ENCODE results near the gene RAD51B. TPM values are rescaled to one million over a fixed set of nuclear protein-coding genes. Genes with fewer than 3 reads are reported as not detected.
A peak's percentile ranks its signal among the peaks of the same experiment; 100 is the strongest.

Gene RAD51B
- total and polyA plus RNA-seq, 2 of the 13 experiments (the other 11 are each of a cell fraction or from before 2014, with no cell fraction given), result 7.0 to 9.5 TPM

GRCh38 chr14:68561531-68562007, 742.0 kb downstream of the RAD51B start (continued):
- TF ChIP-seq CSRNP1 (CRISPR knock-in tag; IDR thresholded peaks at IDR 0.05), result 0 out of 2 replicates have a peak, but pooled peaks have one; percentile 34
- peak; percentile 54 for TF ChIP-seq FOXA3 (CRISPR knock-in tag; IDR thresholded peaks at IDR 0.05)
- TF ChIP-seq, protein P1, sequence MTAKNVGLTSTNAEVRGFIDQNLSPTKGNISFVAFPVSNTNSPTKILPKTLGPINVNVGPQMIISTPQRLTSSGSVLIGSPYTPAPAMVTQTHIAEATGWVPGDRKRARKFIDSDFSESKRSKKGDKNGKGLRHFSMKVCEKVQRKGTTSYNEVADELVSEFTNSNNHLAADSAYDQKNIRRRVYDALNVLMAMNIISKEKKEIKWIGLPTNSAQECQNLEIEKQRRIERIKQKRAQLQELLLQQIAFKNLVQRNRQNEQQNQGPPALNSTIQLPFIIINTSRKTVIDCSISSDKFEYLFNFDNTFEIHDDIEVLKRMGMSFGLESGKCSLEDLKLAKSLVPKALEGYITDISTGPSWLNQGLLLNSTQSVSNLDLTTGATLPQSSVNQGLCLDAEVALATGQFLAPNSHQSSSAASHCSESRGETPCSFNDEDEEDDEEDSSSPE (CRISPR knock-in tag; IDR thresholded peaks at IDR 0.05), result peak; percentile 20; the same call in 1 of the 2 replicates
- TF ChIP-seq ZNF331 (CRISPR knock-in tag; IDR thresholded peaks at IDR 0.05), result 0 out of 2 replicates have a peak, but pooled peaks have one; percentile 26
- TF ChIP-seq NFIB (CRISPR knock-in tag; IDR thresholded peaks at IDR 0.05; ENCODE audit: borderline replicate concordance), result no peak
- TF ChIP-seq DMAP1 (CRISPR knock-in tag; IDR thresholded peaks at IDR 0.05), result peak; percentile 61
- TF ChIP-seq, protein P2, sequence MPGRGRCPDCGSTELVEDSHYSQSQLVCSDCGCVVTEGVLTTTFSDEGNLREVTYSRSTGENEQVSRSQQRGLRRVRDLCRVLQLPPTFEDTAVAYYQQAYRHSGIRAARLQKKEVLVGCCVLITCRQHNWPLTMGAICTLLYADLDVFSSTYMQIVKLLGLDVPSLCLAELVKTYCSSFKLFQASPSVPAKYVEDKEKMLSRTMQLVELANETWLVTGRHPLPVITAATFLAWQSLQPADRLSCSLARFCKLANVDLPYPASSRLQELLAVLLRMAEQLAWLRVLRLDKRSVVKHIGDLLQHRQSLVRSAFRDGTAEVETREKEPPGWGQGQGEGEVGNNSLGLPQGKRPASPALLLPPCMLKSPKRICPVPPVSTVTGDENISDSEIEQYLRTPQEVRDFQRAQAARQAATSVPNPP (CRISPR knock-in tag; IDR thresholded peaks at IDR 0.05), result no peak
- peak; percentile 24; the same call in 1 of the 2 replicates for TF ChIP-seq ZFX (CRISPR knock-in tag; IDR thresholded peaks at IDR 0.05; ENCODE audit: low read depth)
- TF ChIP-seq, protein P3, sequence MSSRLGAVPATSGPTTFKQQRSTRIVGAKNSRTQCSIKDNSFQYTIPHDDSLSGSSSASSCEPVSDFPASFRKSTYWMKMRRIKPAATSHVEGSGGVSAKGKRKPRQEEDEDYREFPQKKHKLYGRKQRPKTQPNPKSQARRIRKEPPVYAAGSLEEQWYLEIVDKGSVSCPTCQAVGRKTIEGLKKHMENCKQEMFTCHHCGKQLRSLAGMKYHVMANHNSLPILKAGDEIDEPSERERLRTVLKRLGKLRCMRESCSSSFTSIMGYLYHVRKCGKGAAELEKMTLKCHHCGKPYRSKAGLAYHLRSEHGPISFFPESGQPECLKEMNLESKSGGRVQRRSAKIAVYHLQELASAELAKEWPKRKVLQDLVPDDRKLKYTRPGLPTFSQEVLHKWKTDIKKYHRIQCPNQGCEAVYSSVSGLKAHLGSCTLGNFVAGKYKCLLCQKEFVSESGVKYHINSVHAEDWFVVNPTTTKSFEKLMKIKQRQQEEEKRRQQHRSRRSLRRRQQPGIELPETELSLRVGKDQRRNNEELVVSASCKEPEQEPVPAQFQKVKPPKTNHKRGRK (CRISPR knock-in tag; IDR thresholded peaks at IDR 0.05), result no peak
- TF ChIP-seq NFKB2 (CRISPR knock-in tag; IDR thresholded peaks at IDR 0.05; ENCODE audit: borderline replicate concordance), result no peak
- TF ChIP-seq RFXANK (CRISPR knock-in tag; IDR thresholded peaks at IDR 0.05), result no peak
- no peak for TF ChIP-seq MEIS1 (CRISPR knock-in tag; IDR thresholded peaks at IDR 0.05; ENCODE audit: borderline replicate concordance)
- no peak for TF ChIP-seq NFKBIZ (CRISPR knock-in tag; IDR thresholded peaks at IDR 0.05)
- TF ChIP-seq NPAS2 (CRISPR knock-in tag; IDR thresholded peaks at IDR 0.05; ENCODE audit: borderline replicate concordance), result no peak
- no peak for TF ChIP-seq PLSCR1 (CRISPR knock-in tag; IDR thresholded peaks at IDR 0.05; ENCODE audit: borderline replicate concordance)
- 0 out of 2 replicates have a peak, but pooled peaks have one; percentile 18 for TF ChIP-seq FOXK1 (CRISPR knock-in tag; IDR thresholded peaks at IDR 0.05; ENCODE audit: borderline replicate concordance, low read depth)
- TF ChIP-seq DZIP1 (CRISPR knock-in tag; IDR thresholded peaks at IDR 0.05), result peak; percentile 67; the same call in 1 of the 2 replicates
- peak; percentile 74; the same call in 1 of the 2 replicates for TF ChIP-seq FOXO1 (CRISPR knock-in tag; IDR thresholded peaks at IDR 0.05)
- TF ChIP-seq, protein P4, sequence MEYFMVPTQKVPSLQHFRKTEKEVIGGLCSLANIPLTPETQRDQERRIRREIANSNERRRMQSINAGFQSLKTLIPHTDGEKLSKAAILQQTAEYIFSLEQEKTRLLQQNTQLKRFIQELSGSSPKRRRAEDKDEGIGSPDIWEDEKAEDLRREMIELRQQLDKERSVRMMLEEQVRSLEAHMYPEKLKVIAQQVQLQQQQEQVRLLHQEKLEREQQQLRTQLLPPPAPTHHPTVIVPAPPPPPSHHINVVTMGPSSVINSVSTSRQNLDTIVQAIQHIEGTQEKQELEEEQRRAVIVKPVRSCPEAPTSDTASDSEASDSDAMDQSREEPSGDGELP (IDR thresholded peaks at IDR 0.05; ENCODE audit: borderline replicate concordance, low read depth), result peak; percentile 32; the same call in 1 of the 2 replicates
- no peak for TF ChIP-seq ZNF737 (CRISPR knock-in tag; IDR thresholded peaks at IDR 0.05; ENCODE audit: borderline replicate concordance)

Measured in HepG2 (cell line).